HT-29 (cell line): ENCODE measurements around the gene SMIM36. TPM values are rescaled to one million over a fixed set of nuclear protein-coding genes. Genes with fewer than 3 reads are reported as not detected.
"Not testable (repeated sequence)": the region's sequence is repeated elsewhere in the genome, so short reads cannot be mapped to it uniquely, and the experiment has no call there.

Experiments
- DNase-seq: peaks from one replicate; pipeline ENCODE4 v3.0.0-alpha.2; 2015; ENCODE audit warnings: low spot score
- small RNA-seq: library from RNA; depleted of rRNA; stranded (forward); fragments of <200 nt; gene quantifications from one replicate; pipeline ENCODE3, GENCODE V24; 2014
- total RNA-seq: library from RNA; depleted of rRNA; stranded (reverse); fragments of >200 nt; shearing (Covaris generic); gene quantifications from 2 replicates; pipeline ENCODE4 v1.2.3, GENCODE V29; 2014; rRNA removed

The SMIM36 gene
- total RNA-seq, 1 experiment from 2014 or later = not detected

- no peak for DNase-seq
Observed at GRCh38 chr17:55416470-55417052, 94.7 kb downstream of the SMIM36 start.

GRCh38 chr17:55416000-55416399 lies 95.3 kb downstream of the SMIM36 start:
- DNase-seq = no peak

GRCh38 chr17:55414983-55415382 lies 96.3 kb downstream of the SMIM36 start:
- no peak for DNase-seq

- no peak for DNase-seq
Observed at GRCh38 chr17:55413825-55414489, 97.3 kb downstream of the SMIM36 start.

DNA sequence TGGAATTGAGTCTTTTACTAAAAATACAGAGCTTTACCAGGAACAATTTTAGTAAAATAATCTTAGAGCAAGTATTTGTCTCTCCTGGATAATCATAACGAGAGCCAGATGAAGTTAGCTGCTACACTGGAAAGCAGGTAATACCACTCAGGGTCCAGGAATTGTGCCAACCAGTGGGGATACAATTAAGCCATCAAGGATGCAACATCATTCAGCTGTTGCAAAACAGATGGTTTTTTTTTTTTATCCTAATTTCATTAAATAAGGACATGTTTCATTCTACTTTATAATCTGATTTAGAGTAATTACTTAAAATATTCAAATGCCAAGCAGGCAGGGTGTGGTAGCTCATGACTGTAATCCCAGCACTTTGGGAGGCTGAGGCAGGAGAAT lies 99.8 kb downstream of the SMIM36 start:
- no peak for DNase-seq

DNA sequence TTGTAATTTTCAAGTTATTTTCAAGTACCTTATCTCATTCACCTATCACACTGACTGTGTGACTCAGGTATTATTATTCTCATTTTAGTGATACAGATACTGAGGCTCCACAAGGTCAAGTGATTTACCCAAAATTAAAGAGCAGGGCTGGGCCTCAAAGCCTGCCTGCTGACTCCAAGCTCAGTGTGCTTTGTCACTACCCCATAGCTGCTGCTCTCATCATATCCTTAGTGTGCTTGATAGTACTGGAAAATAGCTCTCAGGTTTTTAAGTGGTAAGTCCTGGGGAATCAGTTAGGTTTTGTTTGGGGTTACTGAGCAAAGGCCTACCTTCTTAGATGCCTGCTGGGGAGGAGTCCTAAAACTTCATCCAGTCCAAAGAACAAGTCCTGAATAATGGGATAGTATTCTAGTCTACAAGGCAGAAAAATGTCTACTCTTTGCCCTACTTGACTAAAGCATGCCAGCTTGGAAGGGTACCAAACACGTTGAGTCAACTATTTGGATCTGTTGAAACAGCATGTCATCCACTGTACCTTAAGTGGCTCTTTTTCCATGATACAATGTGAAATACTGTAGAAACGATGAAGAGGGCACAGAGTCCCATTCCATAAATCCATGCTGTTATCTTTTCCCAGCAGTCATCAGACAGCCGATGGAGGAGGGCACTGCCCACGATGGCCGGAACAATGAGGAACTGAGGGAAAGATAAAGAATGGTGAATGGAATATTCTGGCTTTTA lies 100.4 kb downstream of the SMIM36 start:
- DNase-seq = no peak

GRCh38 chr17:55409030-55409800 lies 102.0 kb downstream of the SMIM36 start:
- DNase-seq = no peak

GRCh38 chr17:55407641-55408566 lies 103.3 kb downstream of the SMIM36 start:
- DNase-seq = no peak

GRCh38 chr17:55405600-55405999 lies 105.7 kb downstream of the SMIM36 start:
- DNase-seq = no peak

DNA sequence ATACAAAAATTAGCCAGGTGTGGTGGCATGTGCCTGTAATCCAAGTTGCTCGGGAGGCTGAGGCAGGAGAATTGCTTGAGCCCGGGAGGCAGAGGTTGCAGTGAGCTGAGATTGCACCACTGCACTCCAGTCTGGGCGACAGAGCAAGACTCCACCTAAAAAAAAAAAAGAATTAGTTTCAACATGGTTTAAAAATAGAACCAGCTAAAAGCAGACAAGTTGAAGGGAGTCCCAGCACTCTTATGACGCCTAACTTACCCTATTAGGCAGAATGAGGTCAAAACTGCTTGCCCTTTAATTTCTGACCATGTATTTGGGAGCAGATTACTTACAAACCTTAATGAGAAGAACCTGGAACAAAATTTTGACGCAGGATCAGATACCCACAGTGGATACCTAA lies 107.1 kb downstream of the SMIM36 start:
- not testable (repeated sequence) for DNase-seq

DNA sequence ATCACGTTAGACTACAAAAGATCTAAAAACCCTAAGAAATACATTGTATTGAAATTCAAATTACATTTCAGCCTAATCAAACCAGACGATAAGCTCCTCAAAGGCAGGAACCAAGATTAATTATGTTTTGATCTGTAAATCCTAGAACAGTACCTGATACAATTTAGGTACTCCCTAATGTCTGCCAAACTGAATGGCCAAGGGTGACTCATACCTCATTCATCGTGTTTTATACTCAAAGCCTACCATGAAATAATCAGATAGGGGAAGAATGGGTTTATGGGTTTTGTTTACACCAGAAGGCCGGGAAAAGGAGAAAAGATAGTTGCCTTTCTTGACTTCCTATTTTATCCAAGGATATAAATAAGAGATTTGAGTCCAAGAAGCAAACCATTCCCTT lies 108.9 kb downstream of the SMIM36 start:
- DNase-seq = peak; percentile 31

Small RNA genes lying within 50 kb of the gene (small RNA-seq; reads per million reads assigned to genes)
- not detected for gene RNU6-1249P

Other genes starting within 250 kb of the SMIM36 start
- gene HLF, start 246.5 kb downstream of the SMIM36 start, total RNA-seq = 0.05 and 0.08 TPM in 2 replicates
- gene MMD, start 89.6 kb downstream of the SMIM36 start, total RNA-seq = 20.2 and 23.9 TPM in 2 replicates
- gene TMEM100, start 211.4 kb upstream of the SMIM36 start, total RNA-seq = not detected in 2 replicates
- gene PCTP, start 239.6 kb upstream of the SMIM36 start, total RNA-seq = 11.2 and 13.5 TPM in 2 replicates